Activated naive CD4-positive, alpha-beta T cell treated with anti-CD3 and anti-CD28 coated beads for 36 hours (primary cell): Measurements from ENCODE around the gene LRP11. TPM values are rescaled to one million over a fixed set of nuclear protein-coding genes. Genes with fewer than 3 reads are reported as not detected.
"Not testable (repeated sequence)": the region's sequence is repeated elsewhere in the genome, so short reads cannot be mapped to it uniquely, and the experiment has no call there.

Source experiments
- CTCF ChIA-PET: fragments of 350-600 bp; sonication (Branson Sonifier 250); formaldehyde crosslinking; loops from one replicate; lab custom pipeline; 2021; ENCODE audit warnings: antibody characterized with exemption; lab: Charles Lee
- DNase-seq: peaks from one replicate; pipeline ENCODE4 v3.0.0-alpha.2; 2020
- H3K27ac Mint-ChIP-seq: one replicate; pipeline ENCODE4 v1.8.0; 2021; ENCODE audit warnings: mild to moderate bottlenecking, mixed read lengths
- H3K27me3 Mint-ChIP-seq: one replicate; pipeline ENCODE4 v1.8.0; 2021; ENCODE audit warnings: low read depth, mixed read lengths
- H3K36me3 Mint-ChIP-seq: one replicate; pipeline ENCODE4 v1.8.0; 2021; ENCODE audit warnings: low read depth, mixed read lengths
- H3K4me1 Mint-ChIP-seq: one replicate; pipeline ENCODE4 v1.8.0; 2021; ENCODE audit warnings: low read depth, mixed read lengths
- H3K4me3 Mint-ChIP-seq: one replicate; pipeline ENCODE4 v1.8.0; 2021; ENCODE audit warnings: mild to moderate bottlenecking, moderate library complexity, mixed read lengths
- H3K9me3 Mint-ChIP-seq: one replicate; pipeline ENCODE4 v1.8.0; 2021; ENCODE audit warnings: mixed read lengths
- intact Hi-C: fragments of 100-400 bp; cut with micrococcal nuclease; formaldehyde crosslinking; loops from one replicate; pipeline ENCODE4 v1.15.1; 2023
- total RNA-seq, 2 experiments: library from RNA; stranded (reverse); gene quantifications; one replicate each; pipeline ENCODE4 v1.2.3, GENCODE V29; 2021

LRP11 gene
- 1 to 10 TPM; 4.6 to 4.7 TPM for total RNA-seq

- peaks cover 6% of the 10 kb centered on the region for H3K4me1 Mint-ChIP-seq
- H3K27ac Mint-ChIP-seq = no peak within 1 kb of the TSS
- peaks cover 12% of the 10 kb centered on the region for H3K27me3 Mint-ChIP-seq
- H3K36me3 Mint-ChIP-seq = no peaks in the 10 kb centered on the region
- intact Hi-C loops = loop anchor here (1.0 to 5.0 kb wide), 10 partner anchors 12 to 835 kb away; partner anchors contain the start of genes PCMT1, PPIL4, RAET1G and ZC3H12D
- CTCF ChIA-PET = interaction anchor here (0.6 to 1.2 kb wide), 4 partner anchors 23 to 141 kb away, joined by 3 to 4 read pairs (median 4); no protein-coding TSS in a partner anchor
- DNase-seq = peak; percentile 80
- H3K9me3 Mint-ChIP-seq = no peaks in the 10 kb centered on the region
- peak within 1 kb of the TSS; percentile 80 for H3K4me3 Mint-ChIP-seq
These were observed at the start of gene LRP11 for GRCh38 chr6:149863698-149864577. Gene LRP11 (minus strand): TSS chr6:149864359. CDS start chr6:149864020, 339 bp downstream.

GRCh38 chr6:149913540-149914240 lies 49.5 kb upstream of the LRP11 start:
- H3K27ac Mint-ChIP-seq = no peak overlapping the region
- intact Hi-C loops = no loop called here
- CTCF ChIA-PET = interaction anchor here (0.6 kb wide), 1 partner anchor 62 kb away, joined by 3 read pairs; no protein-coding TSS in a partner anchor

GRCh38 chr6:149913085-149913484 lies 48.9 kb upstream of the LRP11 start:
- Mint-ChIP-seq H3K27me3 (peaks cover 2% of the 10 kb centered on the region), H3K9me3 (peaks cover 10% of the 10 kb centered on the region), H3K27ac (no peak overlapping the region), H3K36me3 (no peaks in the 10 kb centered on the region), H3K4me1 (no peaks in the 10 kb centered on the region), H3K4me3 (no peak overlapping the region)
- DNase-seq = no peak
- intact Hi-C loops = no loop called here
- CTCF ChIA-PET = no interaction called here

More at GRCh38 chr6:149913540-149914240, 49.5 kb upstream of the LRP11 start:
- H3K9me3 Mint-ChIP-seq = peaks cover 6% of the 10 kb centered on the region
- no peak overlapping the region for H3K4me3 Mint-ChIP-seq
- no peaks in the 10 kb centered on the region for H3K36me3 Mint-ChIP-seq
- peaks cover 2% of the 10 kb centered on the region for H3K27me3 Mint-ChIP-seq
- no peak for DNase-seq
- no peaks in the 10 kb centered on the region for H3K4me1 Mint-ChIP-seq

- H3K27ac Mint-ChIP-seq, H3K27me3 Mint-ChIP-seq, DNase-seq, H3K4me1 Mint-ChIP-seq, intact Hi-C loops, H3K36me3 Mint-ChIP-seq, H3K4me3 Mint-ChIP-seq, CTCF ChIA-PET: not testable (repeated sequence)
- H3K9me3 Mint-ChIP-seq = peaks cover 14% of the 10 kb centered on the region
These were observed 48.5 kb upstream of the LRP11 start for GRCh38 chr6:149912680-149913079.

- Mint-ChIP-seq H3K27me3 (peaks cover 2% of the 10 kb centered on the region), H3K4me3 (no peak overlapping the region), H3K9me3 (peaks cover 17% of the 10 kb centered on the region), H3K27ac (no peak overlapping the region), H3K36me3 (no peaks in the 10 kb centered on the region), H3K4me1 (no peaks in the 10 kb centered on the region)
- CTCF ChIA-PET = no interaction called here
- intact Hi-C loops = no loop called here
- DNase-seq = no peak
These were observed 46.6 kb upstream of the LRP11 start for GRCh38 chr6:149910721-149911151.

- H3K4me1 Mint-ChIP-seq = no peaks in the 10 kb centered on the region
- H3K27ac Mint-ChIP-seq = no peak overlapping the region
- no peak overlapping the region for H3K4me3 Mint-ChIP-seq
- CTCF ChIA-PET = no interaction called here
- intact Hi-C loops = no loop called here
- peaks cover 17% of the 10 kb centered on the region for H3K9me3 Mint-ChIP-seq
- no peak for DNase-seq
- H3K27me3 Mint-ChIP-seq = peaks cover 2% of the 10 kb centered on the region
- H3K36me3 Mint-ChIP-seq = no peaks in the 10 kb centered on the region
These were observed 45.7 kb upstream of the LRP11 start for GRCh38 chr6:149909701-149910470.

GRCh38 chr6:149908480-149908879 lies 44.3 kb upstream of the LRP11 start:
- H3K4me3 Mint-ChIP-seq, intact Hi-C loops, DNase-seq, H3K36me3 Mint-ChIP-seq, H3K4me1 Mint-ChIP-seq, H3K27me3 Mint-ChIP-seq, H3K27ac Mint-ChIP-seq, CTCF ChIA-PET: not testable (repeated sequence)
- peaks cover 17% of the 10 kb centered on the region for H3K9me3 Mint-ChIP-seq

GRCh38 chr6:149907317-149907716 lies 43.2 kb upstream of the LRP11 start:
- CTCF ChIA-PET = no interaction called here
- no peak for DNase-seq
- H3K27ac Mint-ChIP-seq = no peak overlapping the region
- no peaks in the 10 kb centered on the region for H3K4me1 Mint-ChIP-seq
- H3K36me3 Mint-ChIP-seq = no peaks in the 10 kb centered on the region
- intact Hi-C loops = no loop called here
- peaks cover 2% of the 10 kb centered on the region for H3K27me3 Mint-ChIP-seq
- H3K9me3 Mint-ChIP-seq = peaks cover 17% of the 10 kb centered on the region
- H3K4me3 Mint-ChIP-seq = no peak overlapping the region

GRCh38 chr6:149906405-149906804 lies 42.2 kb upstream of the LRP11 start:
- H3K36me3 Mint-ChIP-seq = no peaks in the 10 kb centered on the region
- intact Hi-C loops = no loop called here
- peaks cover 2% of the 10 kb centered on the region for H3K27me3 Mint-ChIP-seq
- CTCF ChIA-PET = interaction anchor here (0.7 to 1.1 kb wide), 2 partner anchors 20 to 26 kb away, joined by 3 read pairs; no protein-coding TSS in a partner anchor
- H3K4me3 Mint-ChIP-seq = no peak overlapping the region
- peaks cover 17% of the 10 kb centered on the region for H3K9me3 Mint-ChIP-seq
- no peak overlapping the region for H3K27ac Mint-ChIP-seq
- H3K4me1 Mint-ChIP-seq = no peaks in the 10 kb centered on the region
- DNase-seq = no peak

GRCh38 chr6:149905911-149906371 lies 41.8 kb upstream of the LRP11 start:
- no peak for DNase-seq
- CTCF ChIA-PET = interaction anchor here (0.7 to 1.1 kb wide), 3 partner anchors 21 to 40 kb away, joined by 3 read pairs; no protein-coding TSS in a partner anchor
- Mint-ChIP-seq H3K27ac (no peak overlapping the region), H3K36me3 (no peaks in the 10 kb centered on the region), H3K4me3 (no peak overlapping the region), H3K27me3 (no peaks in the 10 kb centered on the region), H3K9me3 (peaks cover 17% of the 10 kb centered on the region), H3K4me1 (no peaks in the 10 kb centered on the region)
- intact Hi-C loops = no loop called here

GRCh38 chr6:149905371-149905910 lies 41.3 kb upstream of the LRP11 start:
- Mint-ChIP-seq H3K4me1 (no peaks in the 10 kb centered on the region), H3K4me3 (no peak overlapping the region), H3K27ac (no peak overlapping the region), H3K36me3 (no peaks in the 10 kb centered on the region), H3K27me3 (no peaks in the 10 kb centered on the region), H3K9me3 (peaks cover 17% of the 10 kb centered on the region)
- CTCF ChIA-PET = interaction anchor here (0.7 to 1.4 kb wide), 2 partner anchors 40 to 66 kb away, joined by 3 read pairs; no protein-coding TSS in a partner anchor
- intact Hi-C loops = no loop called here
- no peak for DNase-seq
